ENCODE data around the gene ANKRD62.
"Not testable (repeated sequence)": the region's sequence is repeated elsewhere in the genome, so short reads cannot be mapped to it uniquely, and the experiment has no call there.

Gene ANKRD62

GRCh38 chr18:12057419-12058039, 36.1 kb upstream of the ANKRD62 start:
- Mint-ChIP-seq H3K4me1 (ENCODE audit: low read depth in 2 of 2) (no peaks in the 10 kb centered on the region), H3K36me3 (ENCODE audit: insufficient read depth) (no peaks in the 10 kb centered on the region), H3K4me3 (no peak overlapping the region), H3K9me3 (no peaks in the 10 kb centered on the region), H3K27ac (no peak overlapping the region), H3K27me3 (peaks cover 24 to 39% of the 10 kb centered on the region in 2 donors)
- ATAC-seq (replicated peaks) (no peak), DNase-seq (no peak)

GRCh38 chr18:12059334-12060181, 34.1 kb upstream of the ANKRD62 start:
- ATAC-seq (replicated peaks) = no peak
- no peak for DNase-seq
- Mint-ChIP-seq H3K4me1 (ENCODE audit: low read depth in 2 of 2) (peaks cover 0 to 4% of the 10 kb centered on the region in 2 donors), H3K36me3 (ENCODE audit: insufficient read depth) (no peaks in the 10 kb centered on the region), H3K27me3 (peaks cover 9 to 30% of the 10 kb centered on the region in 2 donors), H3K9me3 (no peaks in the 10 kb centered on the region), H3K27ac (no peak overlapping the region), H3K4me3 (no peak overlapping the region)

GRCh38 chr18:12060182-12060870, 33.3 kb upstream of the ANKRD62 start:
- Mint-ChIP-seq H3K27ac (no peak overlapping the region), H3K4me1 (ENCODE audit: low read depth in 2 of 2) (peaks cover 0 to 4% of the 10 kb centered on the region in 2 donors), H3K4me3 (no peak overlapping the region), H3K9me3 (no peaks in the 10 kb centered on the region), H3K36me3 (ENCODE audit: insufficient read depth) (no peaks in the 10 kb centered on the region), H3K27me3 (peaks cover 9 to 30% of the 10 kb centered on the region in 2 donors)
- ATAC-seq (replicated peaks) (no peak), DNase-seq (no peak)

- no peak overlapping the region for H3K4me3 Mint-ChIP-seq
- H3K27ac Mint-ChIP-seq = no peak overlapping the region
- H3K9me3 Mint-ChIP-seq = no peaks in the 10 kb centered on the region
- no peaks in the 10 kb centered on the region for H3K36me3 Mint-ChIP-seq (ENCODE audit: insufficient read depth)
- DNase-seq (no peak), ATAC-seq (replicated peaks) (no peak)
- H3K27me3 Mint-ChIP-seq = peaks cover 14 to 29% of the 10 kb centered on the region in 2 donors
- H3K4me1 Mint-ChIP-seq (ENCODE audit: low read depth in 2 of 2) = peaks cover 0 to 4% of the 10 kb centered on the region in 2 donors
These were observed 32.0 kb upstream of the ANKRD62 start for GRCh38 chr18:12061685-12062084.

- Mint-ChIP-seq H3K36me3 (ENCODE audit: insufficient read depth) (no peaks in the 10 kb centered on the region), H3K27ac (no peak overlapping the region), H3K4me1 (ENCODE audit: low read depth in 2 of 2) (peaks cover 0 to 4% of the 10 kb centered on the region in 2 donors), H3K27me3 (peaks cover 6 to 18% of the 10 kb centered on the region in 2 donors), H3K9me3 (no peaks in the 10 kb centered on the region), H3K4me3 (no peak overlapping the region)
- DNase-seq (no peak), ATAC-seq (replicated peaks) (no peak)
These were observed 30.7 kb upstream of the ANKRD62 start for GRCh38 chr18:12062974-12063373.

GRCh38 chr18:12064086-12064763, 29.4 kb upstream of the ANKRD62 start:
- Mint-ChIP-seq H3K9me3 (no peaks in the 10 kb centered on the region), H3K27me3 (peaks cover 13 to 27% of the 10 kb centered on the region in 2 donors), H3K27ac (no peak overlapping the region), H3K4me3 (no peak overlapping the region), H3K4me1 (ENCODE audit: low read depth in 2 of 2) (peaks cover 0 to 4% of the 10 kb centered on the region in 2 donors), H3K36me3 (ENCODE audit: insufficient read depth) (no peaks in the 10 kb centered on the region)
- no peak for DNase-seq
- no peak for ATAC-seq (replicated peaks)

- peaks cover 13 to 20% of the 10 kb centered on the region in 2 donors for H3K27me3 Mint-ChIP-seq
- no peak for DNase-seq
- no peaks in the 10 kb centered on the region for H3K36me3 Mint-ChIP-seq (ENCODE audit: insufficient read depth)
- H3K4me3 Mint-ChIP-seq = no peak overlapping the region
- no peak for ATAC-seq (replicated peaks)
- no peaks in the 10 kb centered on the region for H3K9me3 Mint-ChIP-seq
- no peak overlapping the region for H3K27ac Mint-ChIP-seq
- peaks cover 0 to 4% of the 10 kb centered on the region in 2 donors for H3K4me1 Mint-ChIP-seq (ENCODE audit: low read depth in 2 of 2)
These were observed 28.2 kb upstream of the ANKRD62 start for GRCh38 chr18:12065397-12065796.

- no peaks in the 10 kb centered on the region for H3K9me3 Mint-ChIP-seq
- peaks cover 18 to 20% of the 10 kb centered on the region in 2 donors for H3K27me3 Mint-ChIP-seq
- H3K4me1 Mint-ChIP-seq (ENCODE audit: low read depth in 2 of 2) = peaks cover 0 to 4% of the 10 kb centered on the region in 2 donors
- H3K4me3 Mint-ChIP-seq = no peak overlapping the region
- H3K36me3 Mint-ChIP-seq (ENCODE audit: insufficient read depth) = no peaks in the 10 kb centered on the region
- no peak for ATAC-seq (replicated peaks)
- no peak overlapping the region for H3K27ac Mint-ChIP-seq
- no peak for DNase-seq
These were observed 26.6 kb upstream of the ANKRD62 start for GRCh38 chr18:12066910-12067511.

- H3K36me3 Mint-ChIP-seq (ENCODE audit: insufficient read depth) = no peaks in the 10 kb centered on the region
- no peak for ATAC-seq (replicated peaks)
- peaks cover 0 to 4% of the 10 kb centered on the region in 2 donors for H3K4me1 Mint-ChIP-seq (ENCODE audit: low read depth in 2 of 2)
- H3K27ac Mint-ChIP-seq = no peak overlapping the region
- H3K27me3 Mint-ChIP-seq = peaks cover 18% of the 10 kb centered on the region in 2 donors
- H3K9me3 Mint-ChIP-seq = no peaks in the 10 kb centered on the region
- DNase-seq = no peak
- H3K4me3 Mint-ChIP-seq = no peak overlapping the region
These were observed 26.0 kb upstream of the ANKRD62 start for GRCh38 chr18:12067671-12068070.

- not testable (repeated sequence) for ATAC-seq (replicated peaks); H3K4me1 Mint-ChIP-seq (ENCODE audit: low read depth in 2 of 2); DNase-seq; H3K4me3 Mint-ChIP-seq; H3K36me3 Mint-ChIP-seq (ENCODE audit: insufficient read depth); H3K27ac Mint-ChIP-seq; H3K9me3 Mint-ChIP-seq
- H3K27me3 Mint-ChIP-seq = peaks cover 15 to 18% of the 10 kb centered on the region in 2 donors
These were observed 25.2 kb upstream of the ANKRD62 start for GRCh38 chr18:12068316-12068949.

- no peak overlapping the region for H3K4me3 Mint-ChIP-seq
- H3K27me3 Mint-ChIP-seq = peaks cover 18 to 19% of the 10 kb centered on the region in 2 donors
- DNase-seq (no peak), ATAC-seq (replicated peaks) (no peak)
- H3K4me1 Mint-ChIP-seq (ENCODE audit: low read depth in 2 of 2) = no peaks in the 10 kb centered on the region
- no peaks in the 10 kb centered on the region for H3K36me3 Mint-ChIP-seq (ENCODE audit: insufficient read depth)
- no peak overlapping the region for H3K27ac Mint-ChIP-seq
- no peaks in the 10 kb centered on the region for H3K9me3 Mint-ChIP-seq
These were observed 24.7 kb upstream of the ANKRD62 start for GRCh38 chr18:12068950-12069320.

GRCh38 chr18:12071066-12071465, 22.6 kb upstream of the ANKRD62 start:
- H3K27ac Mint-ChIP-seq; H3K4me1 Mint-ChIP-seq (ENCODE audit: low read depth in 2 of 2); H3K36me3 Mint-ChIP-seq (ENCODE audit: insufficient read depth); DNase-seq; H3K4me3 Mint-ChIP-seq; ATAC-seq (replicated peaks); H3K9me3 Mint-ChIP-seq: not testable (repeated sequence)
- peaks cover 29 to 36% of the 10 kb centered on the region in 2 donors for H3K27me3 Mint-ChIP-seq
